ENCODE measurements around the gene NEMP1. TPM values are rescaled to one million over a fixed set of nuclear protein-coding genes. Genes with fewer than 3 reads are reported as not detected.
"Not testable (repeated sequence)": the region's sequence is repeated elsewhere in the genome, so short reads cannot be mapped to it uniquely, and the experiment has no call there.

The NEMP1 gene
- total RNA-seq, 1 donor from 2014 or later = 27.6 TPM

GRCh38 chr12:57080855-57081254 is 2.3 kb upstream of the NEMP1 start:
- Mint-ChIP-seq H3K27me3 (no peaks in the 10 kb centered on the region), H3K4me3 (no peak overlapping the region), H3K36me3 (ENCODE audit: low read depth) (peaks cover 10% of the 10 kb centered on the region), H3K4me1 (peaks cover 42% of the 10 kb centered on the region), H3K27ac (no peak overlapping the region), H3K9me3 (no peaks in the 10 kb centered on the region)
- ATAC-seq (ENCODE audit: low read depth) = no peak
- no peak for DNase-seq
- intact Hi-C loops (cut with micrococcal nuclease) = no loop called here
- ChIA-PET POLR2A (interaction anchor here (0.6 to 13.8 kb wide), 5 partner anchors 13 to 384 kb away, joined by 3 to 337 read pairs (median 5); partner anchors contain the start of genes NAB2 and STAT6), CTCF (interaction anchor here (3.6 kb wide), 1 partner anchor 31 kb away, joined by 42 read pairs; the partner anchor contains the start of gene STAT6)
- TF ChIP-seq CTCF (IDR thresholded peaks at IDR 0.05) = no peak

- ChIA-PET CTCF (interaction anchor here (0.8 to 3.6 kb wide), 8 partner anchors 10 to 443 kb away, joined by 3 to 42 read pairs (median 3); partner anchors contain the start of gene STAT6), POLR2A (interaction anchor here (1.1 to 13.8 kb wide), 9 partner anchors 10 to 1106 kb away, joined by 3 to 337 read pairs (median 5); partner anchors contain the start of genes LRP1, NAB2, RAB5B and STAT6)
- no peak overlapping the region for H3K4me3 Mint-ChIP-seq
- no peak overlapping the region for H3K27ac Mint-ChIP-seq
- intact Hi-C loops (cut with micrococcal nuclease) = loop anchor here (1.0 to 2.0 kb wide), 2 partner anchors 15 to 355 kb away; partner anchors contain the start of gene NACA
- DNase-seq (no peak), ATAC-seq (ENCODE audit: low read depth) (no peak)
- H3K36me3 Mint-ChIP-seq (ENCODE audit: low read depth) = peaks cover 10% of the 10 kb centered on the region
- no peaks in the 10 kb centered on the region for H3K27me3 Mint-ChIP-seq
- H3K9me3 Mint-ChIP-seq = no peaks in the 10 kb centered on the region
- peaks cover 36% of the 10 kb centered on the region for H3K4me1 Mint-ChIP-seq
- no peak for TF ChIP-seq CTCF (IDR thresholded peaks at IDR 0.05)
These were observed 1.2 kb upstream of the NEMP1 start for GRCh38 chr12:57079821-57080220.

GRCh38 chr12:57073566-57074450 is 4.8 kb downstream of the NEMP1 start:
- H3K4me3 Mint-ChIP-seq; H3K9me3 Mint-ChIP-seq; H3K27me3 Mint-ChIP-seq; DNase-seq; ATAC-seq (ENCODE audit: low read depth); H3K27ac Mint-ChIP-seq; intact Hi-C loops (cut with micrococcal nuclease): not testable (repeated sequence)
- H3K4me1 Mint-ChIP-seq = peaks cover 54% of the 10 kb centered on the region
- POLR2A ChIA-PET = interaction anchor here (0.7 to 13.8 kb wide), 3 partner anchors 20 to 288 kb away, joined by 4 to 359 read pairs (median 337); partner anchors contain the start of genes NAB2 and STAT6
- CTCF ChIA-PET = interaction anchor here (0.6 to 3.3 kb wide), 3 partner anchors 38 to 109 kb away, joined by 3 to 16 read pairs (median 13); partner anchors contain the start of gene STAT6
- H3K36me3 Mint-ChIP-seq (ENCODE audit: low read depth) = peaks cover 41% of the 10 kb centered on the region

GRCh38 chr12:57072661-57073060 is 5.9 kb downstream of the NEMP1 start:
- H3K27me3 Mint-ChIP-seq = no peaks in the 10 kb centered on the region
- no peaks in the 10 kb centered on the region for H3K9me3 Mint-ChIP-seq
- intact Hi-C loops (cut with micrococcal nuclease) = no loop called here
- peaks cover 37% of the 10 kb centered on the region for H3K36me3 Mint-ChIP-seq (ENCODE audit: low read depth)
- no peak for DNase-seq
- no peak for ATAC-seq (ENCODE audit: low read depth)
- H3K27ac Mint-ChIP-seq = peak overlapping the region; percentile 82
- H3K4me1 Mint-ChIP-seq = peaks cover 44% of the 10 kb centered on the region
- TF ChIP-seq CTCF (IDR thresholded peaks at IDR 0.05) = no peak
- POLR2A ChIA-PET = interaction anchor here (0.8 to 13.8 kb wide), 3 partner anchors 22 to 44 kb away, joined by 3 to 359 read pairs (median 337); partner anchors contain the start of genes NAB2 and STAT6
- CTCF ChIA-PET = interaction anchor here (0.6 to 15.0 kb wide), 5 partner anchors 10 to 558 kb away, joined by 3 to 368 read pairs (median 13); partner anchors contain the start of genes NAB2 and STAT6
- H3K4me3 Mint-ChIP-seq = peak overlapping the region; percentile 74

GRCh38 chr12:57069523-57069922 is 9.1 kb downstream of the NEMP1 start:
- Mint-ChIP-seq H3K27me3 (no peaks in the 10 kb centered on the region), H3K9me3 (no peaks in the 10 kb centered on the region), H3K36me3 (ENCODE audit: low read depth) (peaks cover 44% of the 10 kb centered on the region), H3K4me1 (peaks cover 33% of the 10 kb centered on the region), H3K27ac (peak overlapping the region; percentile 79), H3K4me3 (peak overlapping the region; percentile 17)
- POLR2A ChIA-PET = interaction anchor here (0.6 to 13.8 kb wide), 6 partner anchors 10 to 312 kb away, joined by 4 to 359 read pairs (median 10); partner anchors contain the start of genes NAB2, NEMP1 and STAT6
- ATAC-seq (ENCODE audit: low read depth) (peak; percentile 99), DNase-seq (peak; percentile 16)
- CTCF ChIA-PET = interaction anchor here (0.6 to 15.0 kb wide), 29 partner anchors 9 to 441 kb away, joined by 3 to 368 read pairs (median 5); partner anchors contain the start of genes NAB2, NEMP1, STAT6 and ZBTB39
- TF ChIP-seq CTCF (IDR thresholded peaks at IDR 0.05) = peak; percentile 44
- intact Hi-C loops (cut with micrococcal nuclease) = loop anchor here (1.0 to 2.0 kb wide), 6 partner anchors 9 to 173 kb away; partner anchors contain the start of gene NEMP1

Data from activated B cell treated with CpG ODN at 0.5 μM for 24 hours (primary cell).